Smooth muscle cell (in vitro differentiated cells): ENCODE data around the gene SHISA9. TPM values are rescaled to one million over a fixed set of nuclear protein-coding genes. Genes with fewer than 3 reads are reported as not detected.

Source experiments
- DNase-seq: peaks from one replicate; lab custom pipeline; 2025; ENCODE audit not compliant: unreplicated experiment; lab: John Stamatoyannopoulos, UW
- H2AFZ ChIP-seq: fragments of 200-600 bp; sonication (generic); 2 replicates; pipeline ENCODE4 v1.6.0; 2016; ENCODE audit warnings: antibody characterized with exemption, low read depth, mild to moderate bottlenecking
- H3F3A ChIP-seq: fragments of 200-600 bp; sonication (generic); 2 replicates; pipeline ENCODE4 v1.6.0; 2017; ENCODE audit warnings: antibody characterized with exemption, low read depth
- H3K27ac ChIP-seq: fragments of 200-600 bp; sonication (generic); 2 replicates; pipeline ENCODE4 v1.5.1; 2016; ENCODE audit warnings: low read depth, mild to moderate bottlenecking
- H3K27me3 ChIP-seq: fragments of 200-600 bp; sonication (generic); 2 replicates; pipeline ENCODE4 v1.6.1; 2016; ENCODE audit warnings: low read depth, mild to moderate bottlenecking
- H3K36me3 ChIP-seq: fragments of 200-600 bp; sonication (generic); 2 replicates; pipeline ENCODE4 v1.5.1; 2016; ENCODE audit warnings: low read depth
- H3K4me1 ChIP-seq: fragments of 200-600 bp; sonication (generic); 2 replicates; pipeline ENCODE4 v1.5.1; 2016; ENCODE audit warnings: low read depth
- H3K4me2 ChIP-seq: fragments of 200-600 bp; sonication (generic); 2 replicates; pipeline ENCODE4 v1.6.0; 2016; ENCODE audit warnings: mild to moderate bottlenecking
- H3K4me3 ChIP-seq: fragments of 200-600 bp; sonication (generic); 2 replicates; pipeline ENCODE4 v1.5.1; 2016; ENCODE audit warnings: mild to moderate bottlenecking
- H3K79me2 ChIP-seq: fragments of 200-600 bp; sonication (generic); 2 replicates; pipeline ENCODE4 v1.6.0; 2016; ENCODE audit warnings: low read depth, mild to moderate bottlenecking
- H3K9ac ChIP-seq: fragments of 200-600 bp; sonication (generic); 2 replicates; pipeline ENCODE4 v1.6.0; 2016; ENCODE audit warnings: low read depth
- H3K9me3 ChIP-seq: fragments of 200-600 bp; sonication (generic); replicated peaks from 2 replicates; pipeline ENCODE4 v1.5.1; 2016; ENCODE audit warnings: low read depth
- H4K20me1 ChIP-seq: fragments of 200-600 bp; sonication (generic); 2 replicates; pipeline ENCODE4 v1.6.0; 2016; ENCODE audit warnings: low read depth
- WGBS: methylation state at CpG from one replicate; pipeline ENCODE4 v1.1.7; 2016; ENCODE audit warnings: low lambda C conversion rate; 5-methylcytosine and 5-hydroxymethylcytosine counted together
- polyA plus RNA-seq: library from polyadenylated mRNA; unstranded; fragments of >200 nt; fragmentation: Nextera tagmentation; extraction: Ambion mirVana; gene quantifications from 2 replicates; pipeline ENCODE4 v1.2.1, GENCODE V29; 2016
- total RNA-seq: library from RNA; depleted of rRNA; stranded (reverse); fragments of >200 nt; gene quantifications from 2 replicates; pipeline ENCODE4 v1.2.3, GENCODE V29; 2014
- TF ChIP-seq, protein P1 (sequence below): fragments of 200-600 bp; sonication (generic); IDR thresholded peaks from 2 replicates; pipeline ENCODE4 v1.5.1; 2017; ENCODE audit warnings: borderline replicate concordance, mild to moderate bottlenecking, antibody characterized with exemption; ENCODE audit not compliant: insufficient read depth, poor library complexity, severe bottlenecking

The SHISA9 gene
- total and polyA plus RNA-seq, 2 experiments from 2014 or later = 0.09 TPM; not detected in 1

DNA sequence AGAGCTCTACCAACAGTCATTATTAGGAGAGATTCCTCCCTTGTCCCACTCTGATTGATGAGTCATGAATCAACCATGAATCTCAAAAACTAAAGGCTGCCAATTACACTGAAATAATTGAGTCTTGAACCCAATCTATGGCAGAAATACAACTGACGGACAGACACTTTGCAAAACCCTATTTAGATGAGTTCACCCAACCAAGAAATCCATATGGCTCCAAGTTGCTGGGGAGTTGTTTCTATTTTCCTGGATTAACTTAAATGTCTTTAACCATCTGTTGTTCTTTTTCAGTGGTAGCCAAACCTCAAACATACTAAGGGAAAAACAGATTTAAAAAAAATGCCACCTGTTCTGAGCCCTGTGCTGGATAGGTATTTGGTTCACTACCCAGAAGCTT lies 151.0 kb downstream of the SHISA9 start:
- H3K4me3 ChIP-seq = no peak overlapping the region
- no peaks in the 10 kb centered on the region for H3K4me1 ChIP-seq
- H3F3A ChIP-seq = no peaks in the 10 kb centered on the region
- TF ChIP-seq, protein P1, sequence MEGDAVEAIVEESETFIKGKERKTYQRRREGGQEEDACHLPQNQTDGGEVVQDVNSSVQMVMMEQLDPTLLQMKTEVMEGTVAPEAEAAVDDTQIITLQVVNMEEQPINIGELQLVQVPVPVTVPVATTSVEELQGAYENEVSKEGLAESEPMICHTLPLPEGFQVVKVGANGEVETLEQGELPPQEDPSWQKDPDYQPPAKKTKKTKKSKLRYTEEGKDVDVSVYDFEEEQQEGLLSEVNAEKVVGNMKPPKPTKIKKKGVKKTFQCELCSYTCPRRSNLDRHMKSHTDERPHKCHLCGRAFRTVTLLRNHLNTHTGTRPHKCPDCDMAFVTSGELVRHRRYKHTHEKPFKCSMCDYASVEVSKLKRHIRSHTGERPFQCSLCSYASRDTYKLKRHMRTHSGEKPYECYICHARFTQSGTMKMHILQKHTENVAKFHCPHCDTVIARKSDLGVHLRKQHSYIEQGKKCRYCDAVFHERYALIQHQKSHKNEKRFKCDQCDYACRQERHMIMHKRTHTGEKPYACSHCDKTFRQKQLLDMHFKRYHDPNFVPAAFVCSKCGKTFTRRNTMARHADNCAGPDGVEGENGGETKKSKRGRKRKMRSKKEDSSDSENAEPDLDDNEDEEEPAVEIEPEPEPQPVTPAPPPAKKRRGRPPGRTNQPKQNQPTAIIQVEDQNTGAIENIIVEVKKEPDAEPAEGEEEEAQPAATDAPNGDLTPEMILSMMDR = no peak
- no peaks in the 10 kb centered on the region for H3K27me3 ChIP-seq
- no peak for DNase-seq
- H3K4me2 ChIP-seq = no peak overlapping the region
- H4K20me1 ChIP-seq = no peaks in the 10 kb centered on the region
- no peak overlapping the region for H3K9ac ChIP-seq
- no peaks in the 10 kb centered on the region for H3K9me3 ChIP-seq
- no peak overlapping the region for H2AFZ ChIP-seq
- H3K36me3 ChIP-seq = no peaks in the 10 kb centered on the region
- H3K27ac ChIP-seq = no peak overlapping the region
- 96% methylated on average over 1 of the region's 1 CpG for WGBS
- H3K79me2 ChIP-seq = no peaks in the 10 kb centered on the region

DNA sequence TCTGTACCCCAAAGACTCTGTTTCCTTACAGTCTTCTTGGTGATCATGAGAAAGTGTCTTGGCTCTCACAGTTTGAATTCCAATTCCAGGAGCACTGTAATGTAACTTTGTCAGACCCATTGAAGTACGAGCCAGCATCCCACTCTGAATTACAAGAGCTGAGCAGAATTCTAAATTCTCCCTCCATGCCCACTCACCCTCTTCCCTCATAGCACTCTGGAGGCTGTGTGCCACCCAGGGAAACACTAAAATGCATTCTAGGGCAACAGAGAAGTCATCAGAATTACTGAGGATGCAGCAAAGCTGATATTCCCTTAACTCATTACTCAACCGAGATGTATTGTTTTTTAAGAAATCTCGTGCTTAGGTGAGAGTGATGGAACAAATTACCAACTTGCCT lies 154.1 kb downstream of the SHISA9 start:
- Histone ChIP-seq H3K9ac (no peak overlapping the region), H3K4me2 (no peak overlapping the region), H3K27me3 (no peaks in the 10 kb centered on the region), H3K9me3 (no peaks in the 10 kb centered on the region), H3K79me2 (no peaks in the 10 kb centered on the region), H4K20me1 (no peaks in the 10 kb centered on the region), H3F3A (no peaks in the 10 kb centered on the region), H2AFZ (no peak overlapping the region), H3K27ac (no peak overlapping the region), H3K4me3 (no peak overlapping the region), H3K4me1 (no peaks in the 10 kb centered on the region), H3K36me3 (no peaks in the 10 kb centered on the region)
- no peak for DNase-seq
- TF ChIP-seq, protein P1 = no peak
- WGBS = 84% methylated on average over 3 of the region's 3 CpGs

DNA sequence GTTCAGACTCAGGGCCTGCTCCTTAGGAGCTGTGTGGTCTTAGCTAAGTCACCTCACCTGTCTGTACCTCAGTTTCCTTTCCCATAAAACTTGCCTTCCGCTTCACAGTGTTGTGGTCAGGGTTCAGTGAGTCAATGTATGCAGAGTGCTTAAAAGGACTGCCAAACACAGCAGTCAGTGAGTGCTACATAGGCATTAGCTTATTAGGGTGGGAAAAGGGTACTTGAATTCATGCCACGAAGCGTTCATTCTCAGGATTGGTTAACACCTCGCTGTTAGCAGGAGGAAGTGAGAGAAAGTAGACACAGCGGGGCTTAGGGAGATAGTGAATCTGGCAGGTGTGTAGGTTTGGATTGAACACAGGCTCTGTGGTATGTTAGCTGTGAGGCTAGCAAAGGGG lies 155.2 kb downstream of the SHISA9 start:
- Histone ChIP-seq H2AFZ (no peak overlapping the region), H4K20me1 (no peaks in the 10 kb centered on the region), H3K4me1 (peaks cover 1% of the 10 kb centered on the region), H3F3A (no peaks in the 10 kb centered on the region), H3K79me2 (no peaks in the 10 kb centered on the region), H3K4me2 (no peak overlapping the region), H3K9ac (no peak overlapping the region), H3K9me3 (no peaks in the 10 kb centered on the region), H3K4me3 (no peak overlapping the region), H3K36me3 (no peaks in the 10 kb centered on the region), H3K27ac (no peak overlapping the region), H3K27me3 (no peaks in the 10 kb centered on the region)
- TF ChIP-seq, protein P1 = no peak
- WGBS = 87% methylated on average over 5 of the region's 5 CpGs
- DNase-seq = no peak

DNA sequence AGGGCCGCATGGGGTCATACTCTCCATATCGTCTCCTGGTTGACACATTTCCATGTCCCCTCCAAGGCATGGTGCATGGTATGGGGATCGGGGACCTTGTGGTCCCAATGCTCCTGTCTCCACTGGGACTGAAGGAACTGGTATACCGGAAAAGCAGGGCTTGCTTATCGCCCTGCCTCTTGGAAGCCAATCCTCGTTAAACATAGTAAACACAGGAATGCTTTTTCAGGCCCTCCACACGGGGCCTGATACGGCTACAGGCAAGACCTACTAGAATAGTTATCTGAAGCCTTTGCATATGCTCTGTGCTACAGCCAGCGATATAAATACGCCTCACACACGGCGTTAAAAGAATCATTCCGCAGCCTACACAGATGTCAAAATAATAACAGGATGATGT lies 159.5 kb downstream of the SHISA9 start:
- H3K79me2 ChIP-seq = no peaks in the 10 kb centered on the region
- TF ChIP-seq, protein P1 = no peak
- no peak for DNase-seq
- no peaks in the 10 kb centered on the region for H3K9me3 ChIP-seq
- H3K9ac ChIP-seq = no peak overlapping the region
- H3K27ac ChIP-seq = no peak overlapping the region
- H4K20me1 ChIP-seq = no peaks in the 10 kb centered on the region
- H3K27me3 ChIP-seq = no peaks in the 10 kb centered on the region
- peaks cover 5% of the 10 kb centered on the region for H3K4me1 ChIP-seq
- H3K4me2 ChIP-seq = no peak overlapping the region
- H3K4me3 ChIP-seq = no peak overlapping the region
- no peaks in the 10 kb centered on the region for H3K36me3 ChIP-seq
- 52% methylated on average over 13 of the region's 13 CpGs for WGBS
- H3F3A ChIP-seq = no peaks in the 10 kb centered on the region
- H2AFZ ChIP-seq = no peak overlapping the region
